Epithelial cell of proximal tubule (primary cell): ENCODE measurements around the gene AGPAT2. TPM values are rescaled to one million over a fixed set of nuclear protein-coding genes. Genes with fewer than 3 reads are reported as not detected.

Experiments used
- DNase-seq: peaks from one replicate; pipeline ENCODE4 v3.0.0-alpha.2; 2011; ENCODE audit warnings: low read depth
- H3K4me3 ChIP-seq: 2 replicates; pipeline ENCODE4 v1.5.1; 2011; ENCODE audit warnings: low read depth, mild to moderate bottlenecking, low read length
- total RNA-seq: library from RNA; depleted of rRNA; stranded (reverse); fragments of >200 nt; gene quantifications from 2 replicates; pipeline ENCODE4 v1.2.3, GENCODE V29; 2015
- TF ChIP-seq, protein P1 (sequence below): conservative IDR thresholded peaks from 2 replicates; pipeline ENCODE4 v1.5.1; 2012; ENCODE audit warnings: low read depth, mild to moderate bottlenecking, low read length

AGPAT2 gene
- total RNA-seq, 1 donor from 2014 or later, result 40.5 TPM

DNA sequence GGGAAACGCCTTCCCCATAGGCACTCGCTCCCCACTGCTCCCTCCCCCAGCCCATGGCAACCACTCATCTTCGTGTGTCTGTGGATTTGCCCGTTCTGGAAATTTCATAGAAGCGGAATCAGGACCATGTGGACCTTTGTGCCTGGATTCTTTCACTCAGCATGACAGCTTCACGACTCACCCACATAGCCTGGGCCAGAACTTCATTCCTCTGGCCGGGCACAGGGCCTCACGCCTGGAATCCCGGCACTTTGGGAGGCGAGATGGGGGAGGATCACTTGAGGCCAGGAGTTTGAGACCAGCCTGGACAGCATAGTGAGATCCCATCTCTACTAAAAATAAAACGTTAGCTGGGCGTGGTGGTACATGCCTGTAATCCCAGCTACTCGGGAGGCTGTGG lies 13.0 kb upstream of the AGPAT2 start:
- TF ChIP-seq, protein P1, sequence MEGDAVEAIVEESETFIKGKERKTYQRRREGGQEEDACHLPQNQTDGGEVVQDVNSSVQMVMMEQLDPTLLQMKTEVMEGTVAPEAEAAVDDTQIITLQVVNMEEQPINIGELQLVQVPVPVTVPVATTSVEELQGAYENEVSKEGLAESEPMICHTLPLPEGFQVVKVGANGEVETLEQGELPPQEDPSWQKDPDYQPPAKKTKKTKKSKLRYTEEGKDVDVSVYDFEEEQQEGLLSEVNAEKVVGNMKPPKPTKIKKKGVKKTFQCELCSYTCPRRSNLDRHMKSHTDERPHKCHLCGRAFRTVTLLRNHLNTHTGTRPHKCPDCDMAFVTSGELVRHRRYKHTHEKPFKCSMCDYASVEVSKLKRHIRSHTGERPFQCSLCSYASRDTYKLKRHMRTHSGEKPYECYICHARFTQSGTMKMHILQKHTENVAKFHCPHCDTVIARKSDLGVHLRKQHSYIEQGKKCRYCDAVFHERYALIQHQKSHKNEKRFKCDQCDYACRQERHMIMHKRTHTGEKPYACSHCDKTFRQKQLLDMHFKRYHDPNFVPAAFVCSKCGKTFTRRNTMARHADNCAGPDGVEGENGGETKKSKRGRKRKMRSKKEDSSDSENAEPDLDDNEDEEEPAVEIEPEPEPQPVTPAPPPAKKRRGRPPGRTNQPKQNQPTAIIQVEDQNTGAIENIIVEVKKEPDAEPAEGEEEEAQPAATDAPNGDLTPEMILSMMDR, result no peak
- DNase-seq, result no peak
- H3K4me3 ChIP-seq, result no peak overlapping the region

DNA sequence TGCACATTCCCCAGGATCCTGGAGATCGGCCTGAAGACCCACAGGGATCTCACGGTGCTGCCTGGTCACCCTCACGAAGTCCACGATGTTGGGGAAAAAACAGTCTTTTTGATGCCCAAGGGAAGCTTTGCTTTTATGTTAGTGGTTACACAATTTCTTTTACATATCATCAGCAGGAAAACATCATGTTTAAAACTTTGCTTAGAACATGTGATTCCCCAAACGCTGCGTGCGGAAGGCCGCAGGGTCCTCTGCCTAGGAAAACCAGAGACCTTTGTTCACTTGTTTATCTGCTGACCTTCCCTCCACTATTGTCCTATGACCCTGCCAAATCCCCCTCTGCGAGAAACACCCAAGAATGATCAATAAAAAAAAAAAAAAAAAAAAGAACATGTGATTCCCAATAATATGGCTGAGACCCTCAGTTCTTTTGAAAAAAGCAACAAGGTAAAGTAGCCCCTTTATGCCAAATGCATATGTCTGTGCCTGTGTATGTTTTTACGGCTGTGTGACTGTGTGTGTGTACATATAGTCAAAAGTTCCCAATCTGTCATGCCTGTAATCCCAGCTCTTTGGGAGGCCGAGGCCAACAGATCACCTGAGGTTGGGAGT lies 11.5 kb upstream of the AGPAT2 start:
- DNase-seq, result no peak
- TF ChIP-seq, protein P1, result no peak
- H3K4me3 ChIP-seq, result no peak overlapping the region

DNA sequence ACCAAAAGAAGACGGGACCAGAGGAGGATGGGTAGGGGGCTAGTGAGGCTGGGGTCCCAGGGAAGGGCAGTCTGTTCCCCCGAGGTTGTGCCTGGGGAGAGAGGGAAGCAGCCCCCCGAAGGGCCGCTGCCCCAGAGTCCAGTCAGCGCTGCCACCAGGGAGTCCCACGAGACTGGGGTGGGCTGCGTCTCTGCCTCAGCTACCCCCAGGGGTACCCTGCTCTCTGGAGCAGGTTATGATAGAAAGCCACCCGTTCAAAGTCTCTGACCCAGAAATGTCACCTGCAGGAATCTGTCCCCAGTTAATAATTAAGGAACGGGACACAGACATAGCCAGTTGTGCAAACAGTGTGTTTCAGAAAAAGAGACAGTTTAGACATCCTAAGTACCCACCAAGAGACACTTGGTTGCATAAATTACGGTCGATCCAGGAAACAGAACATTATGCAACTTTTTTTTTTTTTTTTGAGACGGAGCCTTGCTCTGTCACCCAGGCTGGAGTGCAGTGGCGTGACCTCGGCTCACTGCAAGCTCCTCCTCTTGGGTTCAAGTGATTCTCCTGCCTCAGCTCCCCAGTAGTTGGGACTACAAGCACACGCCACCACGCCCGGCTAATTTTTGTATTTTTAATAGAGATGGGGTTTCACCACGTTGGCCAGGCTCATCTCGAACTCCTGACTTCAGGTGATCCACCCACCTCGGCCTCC lies 10.7 kb upstream of the AGPAT2 start:
- DNase-seq, result no peak
- H3K4me3 ChIP-seq, result peak overlapping the region; percentile 21
- TF ChIP-seq, protein P1, result no peak

DNA sequence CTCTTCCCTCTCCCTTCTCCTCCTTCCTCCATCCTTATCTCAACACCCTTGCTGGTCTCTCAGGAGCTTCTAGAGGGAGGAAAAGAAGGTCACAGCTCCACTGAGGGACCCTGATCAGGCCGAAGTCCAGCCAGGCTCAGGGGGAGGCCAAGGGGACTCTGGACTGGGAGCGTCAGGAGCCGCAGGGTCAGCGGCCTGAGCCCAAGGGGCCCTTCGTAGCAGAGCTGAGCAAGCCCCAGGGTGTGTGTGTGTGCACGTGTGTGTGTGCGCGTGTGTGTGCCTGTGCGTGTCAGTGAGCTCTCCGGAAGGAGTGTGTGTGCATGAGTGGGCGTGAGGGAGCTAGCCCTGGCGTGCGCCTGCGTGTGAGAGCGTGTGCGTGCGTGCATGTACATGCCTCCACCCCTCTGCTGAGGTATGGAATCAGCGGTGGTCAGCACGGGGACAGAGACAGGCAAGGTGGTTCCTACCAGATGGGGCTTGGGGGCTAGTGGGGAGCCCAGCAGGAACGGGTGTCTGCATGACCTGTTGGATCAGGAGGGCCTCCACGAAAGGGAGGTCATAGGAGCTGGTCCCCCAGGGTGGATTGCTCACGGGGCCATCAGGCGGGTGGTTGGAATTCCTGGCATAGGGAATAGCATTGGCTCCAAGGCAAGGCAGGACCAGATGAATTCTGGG lies 10.0 kb upstream of the AGPAT2 start:
- TF ChIP-seq, protein P1, result no peak
- no peak for DNase-seq
- peak overlapping the region; percentile 21 for H3K4me3 ChIP-seq

DNA sequence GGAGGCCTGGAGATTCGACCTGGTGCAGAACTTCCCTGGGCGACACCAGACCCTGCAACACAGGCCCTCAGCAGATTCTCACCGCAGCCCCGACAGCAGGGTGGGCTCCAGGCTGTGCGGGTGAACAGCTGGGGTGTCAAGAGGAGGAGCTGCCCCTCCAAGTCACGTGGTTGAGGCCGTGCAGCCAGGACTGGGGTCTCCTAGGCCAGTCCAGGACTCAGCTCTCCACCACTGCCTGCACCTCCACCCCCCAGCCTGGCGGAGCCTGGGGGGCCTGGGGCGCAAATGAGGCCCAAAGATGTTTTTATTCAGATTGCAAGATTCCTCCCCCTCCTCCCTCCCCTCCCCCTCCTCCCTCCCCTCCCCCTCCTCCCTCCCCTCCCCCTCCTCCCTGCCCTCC lies 9.2 kb upstream of the AGPAT2 start:
- H3K4me3 ChIP-seq, result no peak overlapping the region
- no peak for DNase-seq
- TF ChIP-seq, protein P1, result no peak

DNA sequence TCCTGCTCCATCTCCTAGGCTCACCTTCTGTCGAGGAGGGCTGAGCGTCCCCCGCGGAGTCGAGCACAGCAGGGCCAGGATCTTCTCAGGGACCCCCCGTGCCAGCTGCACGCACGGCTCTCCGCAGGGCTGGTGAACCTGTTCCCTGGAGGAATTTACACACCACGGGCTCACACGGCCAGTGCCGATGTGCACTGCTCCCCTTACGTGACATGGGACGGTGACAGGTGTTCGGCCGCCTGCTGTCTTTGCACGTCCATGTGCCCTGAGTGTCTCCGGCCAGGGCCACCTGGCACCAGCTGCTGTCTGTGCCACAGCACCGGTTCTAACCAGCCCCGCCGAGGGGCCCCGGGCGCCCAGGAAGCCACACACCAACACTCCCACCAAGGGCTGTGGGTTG lies 8.7 kb upstream of the AGPAT2 start:
- no peak overlapping the region for H3K4me3 ChIP-seq
- TF ChIP-seq, protein P1, result no peak
- DNase-seq, result no peak
